IPS-NIHi7 (cell line): ENCODE results near the gene TMEM235.

Source experiments
- DNase-seq: peaks from one replicate; pipeline ENCODE4 v3.0.0; 2012; ENCODE audit warnings: mixed read lengths; ENCODE audit errors: extremely low spot score

TMEM235 gene

DNA sequence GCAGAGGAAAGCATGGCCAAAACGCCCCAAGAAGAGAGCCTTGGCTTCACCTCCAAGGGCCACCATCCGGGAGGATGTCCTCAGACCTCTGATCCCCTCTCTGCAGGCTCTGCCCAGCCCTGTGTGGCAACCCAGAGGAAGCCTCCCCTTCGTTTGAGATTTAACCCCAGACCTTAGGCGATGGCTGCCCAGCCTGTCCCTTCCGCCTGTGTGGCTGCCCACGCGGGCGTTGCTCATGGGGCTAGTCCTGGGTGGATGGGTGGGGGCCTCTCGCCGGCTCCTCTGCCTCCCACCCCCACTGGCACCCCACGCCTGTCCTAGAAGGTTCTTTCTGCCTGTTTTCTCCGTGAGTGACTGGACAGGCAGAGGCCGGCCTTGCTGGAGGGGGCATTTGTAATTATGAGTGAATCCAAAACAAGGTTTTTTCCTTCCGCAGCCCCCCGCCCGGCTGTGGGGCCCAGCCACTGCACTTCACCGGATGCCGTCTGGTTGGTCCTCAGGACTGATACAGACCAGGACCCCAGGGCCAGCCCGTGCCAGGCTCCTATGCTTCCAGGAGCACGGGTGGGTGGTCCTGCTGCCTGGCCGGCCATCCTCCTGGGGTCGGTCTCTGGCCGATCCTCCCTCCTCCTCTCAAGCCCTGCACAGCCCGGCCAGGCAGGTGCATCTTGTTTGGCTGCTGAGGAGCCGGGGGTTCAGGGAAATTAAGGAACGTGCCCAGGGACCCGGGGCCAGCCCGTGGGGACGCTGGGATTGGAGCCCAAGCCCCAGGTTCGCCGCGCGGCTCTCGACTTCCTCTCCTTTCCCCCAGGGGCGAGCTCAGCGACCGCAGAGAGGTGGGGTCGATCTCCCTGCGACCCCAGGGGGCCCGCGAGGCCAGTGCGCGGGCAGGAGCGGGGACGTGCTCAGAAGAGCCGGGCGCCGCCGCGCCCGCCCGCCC lies at the start of gene TMEM235:
TMEM235 (plus strand) TSS at position 636 of the 940 bp plus-strand sequence. CDS start 393 bp downstream, outside the sequence.
- peak; percentile 56 for DNase-seq

DNA sequence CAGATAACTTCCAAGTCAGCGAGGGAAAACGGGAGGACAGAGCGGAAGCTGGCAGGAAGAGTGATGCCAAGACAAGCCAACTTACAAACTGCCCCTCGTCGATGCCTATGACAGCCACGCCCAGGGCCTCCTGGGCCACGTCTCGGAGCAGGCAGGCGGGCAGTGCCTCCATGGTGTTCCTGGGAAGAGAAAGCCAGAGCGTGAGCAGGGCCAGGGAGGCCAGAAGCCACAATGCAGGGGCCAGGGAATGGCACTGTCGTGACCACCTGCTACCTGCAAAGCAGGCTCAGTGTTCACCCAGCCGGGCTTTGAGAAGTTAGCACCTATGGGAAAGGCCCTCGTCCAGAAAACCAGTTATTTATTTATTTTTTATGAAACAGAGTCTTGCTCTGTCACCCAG lies 48.9 kb upstream of the TMEM235 start:
- no peak for DNase-seq

DNA sequence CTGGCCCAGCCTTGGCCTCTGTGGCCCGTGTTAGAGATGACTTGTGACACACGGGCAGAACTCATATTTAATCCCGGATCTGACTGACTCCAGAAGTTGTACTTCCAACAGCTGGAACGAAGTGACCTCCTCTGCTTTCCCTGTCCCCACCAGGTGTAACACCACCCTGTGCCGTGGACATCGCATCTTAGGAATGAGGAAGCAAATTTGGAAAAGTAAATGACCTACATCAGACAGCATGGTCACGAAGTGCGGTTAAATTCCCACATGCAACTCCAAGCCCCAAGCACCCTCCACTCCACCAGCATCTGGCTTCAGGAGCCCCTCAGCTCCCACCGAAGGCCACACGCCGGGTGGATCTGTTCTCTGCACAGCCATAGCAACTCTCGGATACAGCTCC lies 47.5 kb upstream of the TMEM235 start:
- DNase-seq, result no peak

DNA sequence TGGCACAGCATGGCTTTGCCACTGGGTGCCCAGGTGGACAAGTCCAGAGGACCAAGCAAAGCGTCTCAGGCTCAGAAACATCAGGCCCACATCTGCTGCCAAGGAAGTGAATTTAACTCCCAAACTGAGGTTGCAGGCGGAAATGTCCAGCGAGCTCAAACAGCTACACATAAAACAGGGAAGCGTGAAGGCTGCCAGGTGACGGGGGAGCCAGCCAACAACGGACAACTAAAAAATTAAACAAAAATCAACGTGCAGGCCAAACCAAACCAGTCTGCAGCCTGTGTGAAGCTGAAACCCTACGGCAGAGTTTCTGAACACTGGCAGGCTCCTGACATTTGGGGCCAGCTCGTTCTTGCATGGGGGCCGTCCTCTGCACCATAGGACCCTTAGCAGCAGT lies 47.1 kb upstream of the TMEM235 start:
- DNase-seq, result no peak

DNA sequence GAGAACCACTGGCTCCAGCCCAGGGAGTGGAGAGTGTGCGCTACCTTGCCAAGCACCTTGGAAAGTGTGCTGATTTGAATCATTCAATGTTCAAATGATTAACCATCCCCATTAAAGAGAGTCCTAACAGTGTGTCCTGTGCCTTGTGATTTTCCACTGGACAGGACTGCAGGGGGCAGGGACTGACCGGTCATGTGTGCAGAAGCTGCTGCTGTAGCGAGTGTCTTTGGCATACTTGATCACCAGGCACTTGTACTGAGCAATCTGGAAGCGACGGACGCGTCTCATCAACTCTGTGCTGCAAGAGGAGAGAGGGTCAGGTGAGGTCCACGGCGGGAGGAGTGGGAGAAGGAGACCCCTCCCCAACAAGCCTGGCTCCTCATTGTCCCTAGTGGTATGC lies 46.6 kb upstream of the TMEM235 start:
- no peak for DNase-seq

DNA sequence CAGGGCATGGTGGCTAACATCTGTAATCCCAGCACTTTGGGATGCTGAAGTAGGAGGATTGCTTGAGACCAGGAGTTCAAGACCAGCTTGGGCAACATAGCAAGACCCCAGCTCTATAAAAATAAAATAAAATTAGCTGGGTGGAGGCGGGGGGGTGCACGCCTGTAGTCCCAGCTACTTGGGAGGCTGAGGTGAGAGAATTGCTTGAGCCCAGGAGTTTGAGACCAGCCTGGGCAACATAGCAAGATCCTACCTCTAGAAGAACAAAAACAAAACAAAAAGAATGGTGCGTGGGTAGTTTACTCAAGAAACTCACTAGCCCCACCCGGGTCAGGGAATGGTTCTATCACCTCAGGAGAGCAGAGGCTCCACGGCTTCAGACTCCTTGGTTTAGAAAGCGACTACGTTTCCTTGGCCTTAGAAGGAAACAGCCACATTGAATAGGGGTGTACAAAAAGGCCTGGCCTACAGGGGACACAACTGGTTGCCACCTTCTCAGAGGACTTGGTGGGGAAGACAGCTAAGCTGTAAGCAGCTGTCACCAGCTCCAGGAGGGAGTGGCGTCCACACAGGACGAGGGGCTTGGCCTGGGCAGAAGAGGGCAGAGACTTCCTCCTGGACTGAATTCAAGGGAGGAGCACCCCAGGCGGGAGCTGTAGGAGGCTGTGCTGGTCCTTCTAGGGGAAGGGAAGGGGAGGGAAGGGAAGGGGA lies 45.3 kb upstream of the TMEM235 start:
- DNase-seq, result peak; percentile 49

DNA sequence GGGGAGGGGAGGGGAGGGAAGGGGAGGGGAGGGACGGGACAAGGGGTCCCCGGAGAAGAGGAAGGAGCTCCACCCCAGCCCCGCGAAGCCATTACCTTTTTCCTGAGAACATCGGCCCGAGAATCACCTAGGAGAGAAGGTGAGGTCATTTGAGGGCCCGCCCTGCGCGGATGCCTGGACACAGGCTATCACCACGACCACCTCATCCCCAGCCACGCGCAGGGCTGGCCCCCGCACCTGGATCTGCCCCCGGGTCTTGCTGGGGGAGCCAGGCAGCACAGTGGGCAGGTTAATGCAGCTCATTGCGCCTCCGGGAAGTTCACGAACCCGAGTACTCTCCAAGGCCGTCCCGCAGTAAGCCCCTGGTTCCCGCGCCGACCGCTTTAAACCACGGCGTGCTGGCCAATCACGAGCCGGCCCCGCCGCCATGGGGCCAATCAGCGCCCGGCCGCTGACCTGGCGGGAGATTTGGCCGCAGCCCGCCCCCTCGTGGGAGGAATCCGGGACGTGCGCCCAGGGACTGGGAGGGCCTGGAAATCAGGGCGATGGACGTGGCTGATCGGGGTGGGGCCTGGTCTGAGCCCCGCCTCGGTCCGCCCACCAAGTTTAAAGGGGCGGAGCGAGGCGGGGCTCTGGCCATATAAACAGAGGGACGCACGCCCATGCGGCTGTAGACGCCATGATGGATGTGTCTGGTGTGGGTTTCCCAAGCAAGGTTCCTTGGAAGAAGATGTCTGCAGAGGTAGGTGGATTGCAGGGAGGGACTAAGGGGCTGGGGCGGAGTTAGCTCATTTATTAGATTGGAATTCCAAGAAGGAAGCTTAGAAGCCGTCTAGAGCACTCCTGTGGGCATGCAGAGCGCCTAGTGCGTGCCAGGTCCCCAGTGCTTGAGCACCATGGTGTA lies 44.5 kb upstream of the TMEM235 start, which contains the start of the genes AFMID and TK1:
AFMID (plus strand) TSS at position 671 of the 904 bp plus-strand sequence; CDS start at position 680, 9 bp downstream.
TK1 (minus strand) TSS at position 361 of the 904 bp plus-strand sequence; CDS start at position 303, 58 bp downstream.
- DNase-seq, result peak; percentile 99

DNA sequence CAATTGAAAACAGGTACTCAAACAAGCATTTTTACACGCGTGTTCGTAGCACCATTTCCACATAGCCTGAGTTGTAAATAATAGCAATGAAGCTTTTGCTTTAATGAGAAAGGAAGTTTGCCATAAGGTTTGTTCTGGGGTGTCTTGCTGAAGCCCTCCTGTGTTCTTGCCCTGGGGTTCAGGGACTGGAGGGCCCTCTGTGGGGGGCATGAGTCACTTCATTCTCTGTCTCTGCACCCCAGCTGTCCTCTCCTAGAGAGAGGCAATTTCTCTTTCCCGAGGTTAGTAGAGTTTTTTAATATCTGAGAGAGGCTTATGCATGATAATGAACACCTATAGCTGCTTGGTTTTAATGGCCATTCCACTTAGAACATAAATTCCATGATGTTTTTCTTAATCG lies 34.7 kb upstream of the TMEM235 start:
- DNase-seq, result no peak

DNA sequence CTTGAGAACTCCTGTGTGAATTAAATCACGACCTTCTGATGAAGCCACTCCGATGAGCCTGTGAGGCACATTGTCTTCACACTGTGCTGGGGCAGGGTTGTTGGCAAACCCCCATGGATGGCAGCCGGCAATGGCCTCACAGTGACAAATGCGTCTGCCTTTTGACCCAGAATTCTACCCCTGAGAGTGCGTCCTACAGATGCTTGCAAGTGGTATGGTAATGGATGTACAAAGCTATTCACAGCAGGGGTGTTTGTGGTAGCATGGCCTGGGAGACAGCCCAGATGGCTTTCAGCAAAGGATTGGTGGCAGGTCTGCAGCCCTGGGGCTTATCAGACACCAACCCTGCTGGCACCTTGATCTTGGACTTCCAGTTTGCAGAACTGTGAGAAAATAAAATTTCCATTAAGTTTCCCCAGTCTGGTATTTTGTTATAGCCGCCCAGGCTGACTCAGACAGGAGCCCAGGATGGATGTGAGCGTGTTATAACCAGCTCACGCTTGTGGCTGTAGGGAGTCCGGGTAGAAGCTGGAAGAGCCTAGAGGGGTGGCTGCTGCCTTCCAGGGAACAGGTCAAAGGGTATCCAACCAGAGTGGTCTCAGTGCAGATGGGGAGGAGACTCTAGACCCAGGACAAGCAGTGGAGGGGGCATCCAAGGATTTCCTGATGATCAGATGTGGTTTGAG lies 34.1 kb upstream of the TMEM235 start:
- DNase-seq, result no peak

DNA sequence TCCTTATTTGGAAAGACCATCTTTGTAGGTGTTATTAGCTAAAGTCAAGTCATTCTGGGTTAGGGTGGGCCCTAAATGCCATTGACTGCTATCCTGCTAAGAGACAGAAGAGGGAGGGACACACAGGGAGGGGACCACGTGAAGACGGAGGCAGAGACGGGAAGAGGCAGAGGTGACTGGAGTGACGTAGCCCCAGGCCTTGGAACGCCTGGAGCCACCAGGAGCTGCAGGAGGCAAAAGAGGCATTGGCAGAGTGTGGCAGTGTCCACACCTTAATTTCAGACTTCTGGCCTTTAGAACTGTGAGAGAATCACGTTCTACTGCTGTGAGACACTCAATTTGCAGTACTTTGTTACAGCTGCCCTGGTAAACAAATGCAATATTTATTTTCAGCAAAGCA lies 31.0 kb upstream of the TMEM235 start:
- no peak for DNase-seq

DNA sequence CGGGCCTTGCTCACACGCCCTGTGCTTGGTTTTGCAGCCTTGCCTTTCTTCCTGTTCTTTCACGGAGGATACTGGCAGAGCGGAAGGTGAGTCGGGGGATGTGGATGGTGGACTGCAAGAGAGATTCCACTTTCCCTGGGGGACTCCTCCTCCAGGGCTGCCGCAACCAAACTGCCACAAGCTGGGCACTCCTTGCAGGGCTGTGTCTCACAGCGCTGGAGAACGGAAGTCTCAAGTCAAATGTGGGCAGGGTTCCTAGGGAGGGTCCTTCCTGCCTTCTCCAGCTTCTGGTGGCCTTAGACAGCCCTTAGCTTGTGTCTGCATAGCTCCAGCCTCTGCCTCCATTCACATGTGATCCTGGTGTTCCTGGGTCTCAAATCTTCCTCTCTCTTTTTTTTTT lies 28.8 kb upstream of the TMEM235 start:
- DNase-seq, result no peak

DNA sequence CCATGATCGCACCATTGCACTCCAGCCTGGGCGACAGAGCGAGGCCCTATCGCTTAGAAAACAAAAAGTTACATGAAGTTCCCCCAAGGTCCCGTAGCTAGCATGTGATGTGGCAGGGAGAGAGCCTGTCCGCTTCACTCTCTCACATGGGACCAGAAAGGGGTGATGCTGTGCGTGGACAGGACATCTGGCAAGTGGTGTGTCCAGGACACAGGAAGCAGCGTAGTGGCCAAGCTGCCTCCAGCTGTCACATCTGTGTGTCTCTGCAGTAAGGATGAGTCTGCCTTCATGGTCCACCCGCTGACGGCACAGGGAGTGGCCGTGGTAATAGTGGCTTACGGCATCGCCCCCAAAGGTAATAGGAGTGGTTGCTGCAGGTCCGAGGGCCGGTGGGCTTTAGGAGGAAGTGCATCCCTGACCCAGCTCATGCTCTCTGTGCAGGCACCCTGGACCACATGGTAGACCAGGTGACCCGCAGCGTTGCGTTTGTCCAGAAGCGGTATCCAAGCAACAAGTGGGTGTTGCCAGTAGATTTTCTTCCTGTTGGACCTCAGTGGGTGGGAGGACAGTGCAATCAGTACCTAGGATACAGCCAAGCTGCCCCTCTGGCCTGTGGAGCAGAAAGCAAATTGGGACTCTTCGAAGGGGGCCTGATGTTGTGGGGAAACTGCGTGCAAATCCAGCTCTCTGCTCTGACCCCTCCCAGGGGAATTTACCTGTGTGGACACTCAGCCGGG lies 26.9 kb upstream of the TMEM235 start:
- DNase-seq, result no peak

DNA sequence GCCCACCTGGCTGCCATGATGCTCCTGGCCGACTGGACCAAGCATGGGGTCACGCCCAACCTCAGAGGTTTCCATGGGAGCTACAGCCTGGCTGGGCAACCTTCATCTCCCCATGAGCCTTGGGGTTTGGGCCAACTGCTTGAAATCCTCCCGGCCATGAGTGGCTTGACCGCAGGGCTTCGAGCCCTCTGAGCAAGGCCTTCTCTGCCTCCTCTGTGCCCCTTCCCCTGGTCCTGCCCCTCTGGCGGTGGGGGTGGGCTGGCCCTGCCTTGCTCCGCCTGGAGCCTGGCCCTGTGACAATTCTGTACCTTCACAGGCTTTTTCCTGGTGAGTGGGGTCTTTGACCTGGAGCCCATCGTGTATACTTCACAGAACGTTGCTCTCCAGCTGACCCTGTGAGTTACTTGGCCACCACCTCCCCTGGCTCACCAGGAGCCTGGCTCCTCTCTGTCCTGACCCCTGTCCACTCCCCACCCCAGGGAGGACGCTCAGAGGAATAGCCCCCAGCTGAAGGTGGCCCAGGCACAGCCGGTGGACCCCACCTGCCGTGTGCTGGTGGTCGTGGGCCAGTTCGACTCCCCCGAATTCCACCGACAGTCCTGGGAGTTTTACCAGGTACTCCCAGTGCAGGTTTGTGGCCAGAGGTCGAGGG lies 26.2 kb upstream of the TMEM235 start:
- no peak for DNase-seq

DNA sequence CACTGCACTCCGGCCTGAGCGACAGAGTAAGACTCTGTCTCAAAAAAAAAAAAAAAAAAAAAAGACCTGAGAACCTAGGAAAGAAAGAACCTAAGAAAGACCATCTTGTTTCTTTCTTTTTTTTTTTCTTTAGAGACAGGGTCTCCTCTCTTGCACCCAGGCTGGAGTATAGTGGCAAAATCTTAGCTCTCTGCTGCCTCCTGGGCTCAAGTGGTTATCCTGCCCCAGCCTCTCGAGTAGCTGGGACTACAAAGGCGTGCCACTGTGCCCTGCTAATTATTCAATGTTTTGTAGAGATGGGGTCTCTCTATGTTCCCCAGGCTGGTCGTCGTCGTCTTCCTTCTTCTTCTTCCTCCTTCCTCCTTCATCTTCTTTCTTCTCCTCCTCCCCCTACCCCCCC lies 25.1 kb upstream of the TMEM235 start:
- DNase-seq, result no peak

DNA sequence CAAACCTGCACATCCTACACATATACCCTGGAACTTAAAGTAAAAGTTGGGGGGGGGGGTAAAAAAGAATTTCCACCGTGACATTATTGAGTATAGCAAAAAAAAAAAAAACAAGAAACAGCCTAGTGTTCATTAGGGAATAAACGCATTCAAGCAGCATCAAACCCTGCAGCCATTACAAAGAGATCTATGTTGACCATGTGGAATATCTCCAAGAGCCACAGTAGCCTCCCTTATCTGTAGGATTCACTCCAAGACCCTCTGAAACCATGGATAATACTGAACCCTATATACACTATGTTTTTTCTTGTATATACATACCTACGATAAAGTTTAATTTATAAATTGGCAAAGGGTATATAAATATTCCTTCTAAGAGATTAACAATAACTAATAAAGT lies 22.9 kb upstream of the TMEM235 start:
- DNase-seq, result no peak

DNA sequence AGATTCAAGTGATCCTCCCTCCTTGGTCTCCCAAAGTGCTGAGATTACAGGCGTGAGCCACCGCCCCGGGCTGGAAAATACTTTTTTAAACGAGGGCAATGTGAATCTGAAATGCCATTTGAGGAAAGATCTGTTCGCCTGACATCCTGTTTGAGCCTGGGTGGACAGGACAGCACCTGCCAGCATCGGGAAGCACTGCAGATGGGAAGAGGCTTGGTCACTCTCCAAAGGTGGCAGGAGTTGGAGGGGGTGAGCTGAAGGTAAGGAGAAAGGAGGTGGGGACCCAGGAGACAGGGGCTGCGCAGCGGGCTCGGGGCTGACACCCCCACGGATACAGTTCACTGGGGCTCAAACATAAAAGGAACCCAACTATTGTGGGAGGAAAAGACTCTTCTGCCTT lies 21.3 kb upstream of the TMEM235 start:
- no peak for DNase-seq

DNA sequence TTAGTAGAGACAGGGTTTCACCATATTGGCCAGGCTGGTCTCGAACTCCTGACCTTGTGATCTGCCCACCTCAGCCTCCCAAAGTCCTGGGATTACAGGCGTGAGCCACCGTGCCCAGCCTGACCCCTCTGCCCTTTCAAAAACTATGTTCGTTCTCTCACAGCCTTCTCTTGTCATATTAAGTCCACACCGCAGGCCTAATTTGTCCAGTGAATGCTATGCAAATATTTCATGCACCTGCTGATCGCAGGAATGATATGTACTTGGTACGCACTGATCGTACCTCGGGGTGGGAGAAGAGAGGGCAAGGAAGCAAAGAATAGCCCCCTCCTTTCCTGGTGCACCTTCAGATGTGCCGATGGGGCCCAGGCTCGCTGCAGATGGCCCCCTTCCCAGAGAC lies 20.4 kb upstream of the TMEM235 start:
- no peak for DNase-seq

DNA sequence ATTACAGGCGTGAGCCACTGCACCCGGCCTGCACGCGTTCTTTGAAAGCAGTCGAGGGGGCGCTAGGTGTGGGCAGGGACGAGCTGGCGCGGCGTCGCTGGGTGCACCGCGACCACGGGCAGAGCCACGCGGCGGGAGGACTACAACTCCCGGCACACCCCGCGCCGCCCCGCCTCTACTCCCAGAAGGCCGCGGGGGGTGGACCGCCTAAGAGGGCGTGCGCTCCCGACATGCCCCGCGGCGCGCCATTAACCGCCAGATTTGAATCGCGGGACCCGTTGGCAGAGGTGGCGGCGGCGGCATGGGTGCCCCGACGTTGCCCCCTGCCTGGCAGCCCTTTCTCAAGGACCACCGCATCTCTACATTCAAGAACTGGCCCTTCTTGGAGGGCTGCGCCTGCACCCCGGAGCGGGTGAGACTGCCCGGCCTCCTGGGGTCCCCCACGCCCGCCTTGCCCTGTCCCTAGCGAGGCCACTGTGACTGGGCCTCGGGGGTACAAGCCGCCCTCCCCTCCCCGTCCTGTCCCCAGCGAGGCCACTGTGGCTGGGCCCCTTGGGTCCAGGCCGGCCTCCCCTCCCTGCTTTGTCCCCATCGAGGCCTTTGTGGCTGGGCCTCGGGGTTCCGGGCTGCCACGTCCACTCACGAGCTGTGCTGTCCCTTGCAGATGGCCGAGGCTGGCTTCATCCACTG lies 17.3 kb upstream of the TMEM235 start, which contains the start of gene BIRC5:
BIRC5 (plus strand) TSS at position 238 of the 690 bp plus-strand sequence; CDS start at position 302, 64 bp downstream.
- peak; percentile 97 for DNase-seq

DNA sequence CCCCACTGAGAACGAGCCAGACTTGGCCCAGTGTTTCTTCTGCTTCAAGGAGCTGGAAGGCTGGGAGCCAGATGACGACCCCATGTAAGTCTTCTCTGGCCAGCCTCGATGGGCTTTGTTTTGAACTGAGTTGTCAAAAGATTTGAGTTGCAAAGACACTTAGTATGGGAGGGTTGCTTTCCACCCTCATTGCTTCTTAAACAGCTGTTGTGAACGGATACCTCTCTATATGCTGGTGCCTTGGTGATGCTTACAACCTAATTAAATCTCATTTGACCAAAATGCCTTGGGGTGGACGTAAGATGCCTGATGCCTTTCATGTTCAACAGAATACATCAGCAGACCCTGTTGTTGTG lies 16.7 kb upstream of the TMEM235 start:
- DNase-seq, result no peak
